Caco-2 (cell line): ENCODE results near the gene NELL2. TPM values are rescaled to one million over a fixed set of nuclear protein-coding genes. Genes with fewer than 3 reads are reported as not detected.

Experiments used
- BruUV-seq: library from RNA; stranded (reverse); fragments of 400-500 nt; replicated peaks from 2 replicates; lab custom pipeline; 2021; lab: Mats Ljungman, UMichigan
- CTCF ChIA-PET: fragments of 300-600 bp; sonication (Branson Sonifier 250); formaldehyde crosslinking; loops from one replicate; lab custom pipeline; 2022; ENCODE audit warnings: antibody characterized with exemption; lab: Charles Lee
- POLR2A ChIA-PET: fragments of 300-600 bp; sonication (Branson Sonifier 250); formaldehyde crosslinking; loops from one replicate; lab custom pipeline; 2022; ENCODE audit warnings: antibody characterized with exemption; lab: Charles Lee
- DNase-seq, 2 experiments: peaks; one replicate each; pipeline versions ENCODE4 v3.0.0 to v3.0.0-alpha.2; 2020 to 2022
- H3K27me3 ChIP-seq: replicated peaks from 2 replicates; pipeline ENCODE4 v1.6.0; 2011; ENCODE audit warnings: low read length; ENCODE audit not compliant: control insufficient read depth, insufficient read depth
- H3K36me3 ChIP-seq: 2 replicates; pipeline ENCODE4 v1.5.1; 2011; ENCODE audit warnings: low read length; ENCODE audit not compliant: control insufficient read depth, insufficient read depth
- H3K4me1 ChIP-seq: fragments of 250-450 bp; sonication (Bioruptor Pico); 2 replicates; pipeline ENCODE4 v1.5.1; 2020; ENCODE audit warnings: mild to moderate bottlenecking
- H3K4me3 ChIP-seq: 2 replicates; pipeline ENCODE4 v1.5.1; 2011; ENCODE audit warnings: low read depth, mild to moderate bottlenecking, control low read depth, low read length
- H3K9me3 ChIP-seq: fragments of 250-450 bp; sonication (Bioruptor Pico); 2 replicates; pipeline ENCODE4 v1.5.1; 2020; ENCODE audit warnings: mild to moderate bottlenecking, moderate library complexity
- H3K27ac Mint-ChIP-seq: one replicate; pipeline ENCODE4 v1.8.0; 2022; ENCODE audit warnings: mixed read lengths; ENCODE audit not compliant: unreplicated experiment
- H3K27me3 Mint-ChIP-seq: one replicate; pipeline ENCODE4 v1.8.0; 2022; ENCODE audit warnings: mixed read lengths; ENCODE audit not compliant: insufficient read depth, unreplicated experiment
- H3K36me3 Mint-ChIP-seq: one replicate; pipeline ENCODE4 v1.8.0; 2022; ENCODE audit warnings: mild to moderate bottlenecking, mixed read lengths; ENCODE audit not compliant: insufficient read depth, unreplicated experiment
- H3K4me1 Mint-ChIP-seq: one replicate; pipeline ENCODE4 v1.8.0; 2022; ENCODE audit warnings: low read depth, mixed read lengths; ENCODE audit not compliant: unreplicated experiment
- H3K4me3 Mint-ChIP-seq: one replicate; pipeline ENCODE4 v1.8.0; 2022; ENCODE audit warnings: mild to moderate bottlenecking, moderate library complexity, mixed read lengths; ENCODE audit not compliant: unreplicated experiment
- H3K9me3 Mint-ChIP-seq: one replicate; pipeline ENCODE4 v1.8.0; 2022; ENCODE audit warnings: mixed read lengths; ENCODE audit not compliant: unreplicated experiment
- intact Hi-C: fragments of 100-400 bp; cut with micrococcal nuclease; formaldehyde crosslinking; loops from one replicate; pipeline ENCODE4 v1.10.0; 2022; ENCODE audit not compliant: unreplicated experiment
- total RNA-seq: library from RNA; stranded (reverse); gene quantifications from 2 replicates; pipeline ENCODE4 v1.2.3, GENCODE V29; 2022
- TF ChIP-seq, protein P1 (sequence below), 2 experiments: fragments of 200-600 bp in 1 of 2; IDR thresholded peaks; 1 replicate in 1 of 2; 2 replicates in 1 of 2; pipeline versions ENCODE4 v1.5.1 to v1.8.0; 2011 to 2022; ENCODE audit warnings: antibody characterized with exemption in 1 of 2, control low read depth in 1 of 2, inconsistent platforms in 1 of 2, low read depth in 1 of 2, low read length in 1 of 2, mild to moderate bottlenecking in 1 of 2, moderate library complexity in 1 of 2; ENCODE audit not compliant: insufficient read depth in 1 of 2, severe bottlenecking in 1 of 2, unreplicated experiment in 1 of 2

NELL2 gene
- total RNA-seq, 1 experiment from 2014 or later = 0.70 TPM

DNA sequence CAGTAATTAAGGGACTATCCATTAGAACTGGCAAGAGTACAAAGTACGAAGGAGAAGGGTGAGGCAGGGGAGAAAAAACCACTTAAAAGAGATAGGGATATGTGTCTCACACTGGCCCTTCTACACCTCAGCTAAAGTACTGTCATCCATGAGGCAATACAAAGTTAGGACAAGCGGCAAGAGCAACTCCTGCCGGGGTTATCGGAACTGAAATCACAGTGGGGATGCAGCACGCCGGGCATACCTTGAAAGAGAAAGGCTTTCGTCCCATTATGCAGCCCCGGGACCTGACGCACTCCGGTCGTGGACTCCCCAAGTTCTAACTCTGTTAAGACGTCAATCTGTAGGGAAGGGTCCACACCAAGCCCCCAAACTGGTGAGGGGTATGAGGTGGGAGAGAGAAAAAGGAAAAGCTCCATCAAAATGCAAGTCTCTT is 1.1 kb downstream of the NELL2 start:
- no peak for DNase-seq
- CTCF ChIA-PET = no interaction called here
- peak overlapping the region; percentile 7 for H3K4me3 ChIP-seq
- POLR2A ChIA-PET = no interaction called here
- TF ChIP-seq, protein P1, sequence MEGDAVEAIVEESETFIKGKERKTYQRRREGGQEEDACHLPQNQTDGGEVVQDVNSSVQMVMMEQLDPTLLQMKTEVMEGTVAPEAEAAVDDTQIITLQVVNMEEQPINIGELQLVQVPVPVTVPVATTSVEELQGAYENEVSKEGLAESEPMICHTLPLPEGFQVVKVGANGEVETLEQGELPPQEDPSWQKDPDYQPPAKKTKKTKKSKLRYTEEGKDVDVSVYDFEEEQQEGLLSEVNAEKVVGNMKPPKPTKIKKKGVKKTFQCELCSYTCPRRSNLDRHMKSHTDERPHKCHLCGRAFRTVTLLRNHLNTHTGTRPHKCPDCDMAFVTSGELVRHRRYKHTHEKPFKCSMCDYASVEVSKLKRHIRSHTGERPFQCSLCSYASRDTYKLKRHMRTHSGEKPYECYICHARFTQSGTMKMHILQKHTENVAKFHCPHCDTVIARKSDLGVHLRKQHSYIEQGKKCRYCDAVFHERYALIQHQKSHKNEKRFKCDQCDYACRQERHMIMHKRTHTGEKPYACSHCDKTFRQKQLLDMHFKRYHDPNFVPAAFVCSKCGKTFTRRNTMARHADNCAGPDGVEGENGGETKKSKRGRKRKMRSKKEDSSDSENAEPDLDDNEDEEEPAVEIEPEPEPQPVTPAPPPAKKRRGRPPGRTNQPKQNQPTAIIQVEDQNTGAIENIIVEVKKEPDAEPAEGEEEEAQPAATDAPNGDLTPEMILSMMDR (IDR thresholded peaks at IDR 0.05; ENCODE audit: insufficient read depth in 1 of 2, low read depth in 1 of 2, low read length in 1 of 2, severe bottlenecking in 1 of 2, unreplicated experiment in 1 of 2) = no peak
- H3K9me3 ChIP-seq = peaks cover 3% of the 10 kb centered on the region
- H3K4me3 Mint-ChIP-seq = peak overlapping the region; percentile 72
- no peaks in the 10 kb centered on the region; the same call in none of the 2 replicates for H3K4me1 ChIP-seq
- peaks cover 10% of the 10 kb centered on the region for H3K27me3 ChIP-seq
- peaks cover 20% of the 10 kb centered on the region for H3K9me3 Mint-ChIP-seq
- H3K36me3 ChIP-seq = no peaks in the 10 kb centered on the region
- no TSS peak for BruUV-seq
- no peak overlapping the region for H3K27ac Mint-ChIP-seq
- H3K36me3 Mint-ChIP-seq = peaks cover 4% of the 10 kb centered on the region
- H3K4me1 Mint-ChIP-seq = peaks cover 19% of the 10 kb centered on the region
- intact Hi-C loops = loop anchor here (2.0 to 5.0 kb wide), 3 partner anchors 103 to 918 kb away; no protein-coding TSS in a partner anchor
- peaks cover 23% of the 10 kb centered on the region for H3K27me3 Mint-ChIP-seq

DNA sequence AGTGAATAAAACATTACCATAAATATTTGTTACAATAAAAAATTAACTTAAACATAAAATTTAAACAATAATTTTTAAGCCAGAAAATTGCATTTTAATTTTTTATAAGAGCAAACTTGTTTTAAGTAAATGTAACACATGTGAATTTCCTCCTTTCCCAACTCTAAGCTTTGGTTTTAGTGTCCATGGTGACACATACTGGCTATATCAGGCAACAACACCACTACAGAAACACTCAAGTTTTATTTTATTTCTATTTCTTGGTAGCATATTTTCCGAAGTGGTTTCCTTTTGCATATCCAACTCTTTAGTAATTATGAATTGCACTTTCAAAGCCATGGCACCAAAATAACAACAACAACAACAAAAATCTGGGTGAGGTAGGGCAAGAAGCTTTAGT is 2.2 kb downstream of the NELL2 start:
- TF ChIP-seq, protein P1 (IDR thresholded peaks at IDR 0.05; ENCODE audit: insufficient read depth in 1 of 2, low read depth in 1 of 2, low read length in 1 of 2, severe bottlenecking in 1 of 2, unreplicated experiment in 1 of 2) = peak in 1 of 2 experiments; percentile 20
- peaks cover 4% of the 10 kb centered on the region for H3K36me3 Mint-ChIP-seq
- intact Hi-C loops = loop anchor here (2.0 kb wide), 1 partner anchor 917 kb away; no protein-coding TSS in a partner anchor
- ChIA-PET CTCF (interaction anchor here (1.0 kb wide), 1 partner anchor 99 kb away, joined by 6 read pairs; no protein-coding TSS in a partner anchor), POLR2A (no interaction called here)
- no peak for DNase-seq
- peaks cover 19% of the 10 kb centered on the region for H3K4me1 Mint-ChIP-seq
- Histone ChIP-seq H3K9me3 (peaks cover 3% of the 10 kb centered on the region), H3K27me3 (peaks cover 10% of the 10 kb centered on the region), H3K4me1 (no peaks in the 10 kb centered on the region; the same call in none of the 2 replicates), H3K4me3 (no peak overlapping the region), H3K36me3 (no peaks in the 10 kb centered on the region)
- BruUV-seq = no TSS peak
- peaks cover 21% of the 10 kb centered on the region for H3K9me3 Mint-ChIP-seq
- no peak overlapping the region for H3K4me3 Mint-ChIP-seq
- H3K27me3 Mint-ChIP-seq = peaks cover 21% of the 10 kb centered on the region
- H3K27ac Mint-ChIP-seq = no peak overlapping the region

DNA sequence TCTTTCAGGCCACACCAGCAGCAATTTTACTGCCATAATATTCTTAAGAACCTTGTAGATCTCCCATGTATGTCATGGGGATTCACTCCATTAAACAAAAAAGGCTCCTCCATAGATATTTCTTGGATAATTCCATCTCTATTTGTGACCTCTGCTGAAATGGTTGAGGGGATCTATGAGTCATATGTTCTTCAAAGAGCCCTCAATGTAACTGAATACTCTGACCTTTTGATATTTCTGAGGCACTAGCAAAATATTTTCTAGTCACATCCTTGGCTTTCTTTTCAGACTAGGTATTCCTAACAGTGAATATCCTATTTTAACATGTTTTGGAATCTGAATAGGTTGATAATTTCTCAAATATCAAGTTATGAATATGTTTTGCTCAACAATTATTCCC is 6.6 kb downstream of the NELL2 start:
- no peak overlapping the region for H3K4me3 ChIP-seq
- H3K36me3 ChIP-seq = no peaks in the 10 kb centered on the region
- H3K9me3 ChIP-seq = no peaks in the 10 kb centered on the region; the same call in none of the 2 replicates
- no peaks in the 10 kb centered on the region; the same call in 1 of the 2 replicates for H3K4me1 ChIP-seq
- Mint-ChIP-seq H3K9me3 (peaks cover 32% of the 10 kb centered on the region), H3K4me1 (no peaks in the 10 kb centered on the region), H3K27ac (no peak overlapping the region), H3K36me3 (no peaks in the 10 kb centered on the region), H3K27me3 (no peaks in the 10 kb centered on the region), H3K4me3 (no peak overlapping the region)
- intact Hi-C loops = no loop called here
- TF ChIP-seq, protein P1 (IDR thresholded peaks at IDR 0.05; ENCODE audit: insufficient read depth in 1 of 2, low read depth in 1 of 2, low read length in 1 of 2, severe bottlenecking in 1 of 2, unreplicated experiment in 1 of 2) = no peak
- no peak for DNase-seq
- no TSS peak for BruUV-seq
- peaks cover 2% of the 10 kb centered on the region for H3K27me3 ChIP-seq
- CTCF ChIA-PET = no interaction called here
- POLR2A ChIA-PET = no interaction called here
